H1 (cell line): ENCODE results near the gene PTPN12. TPM values are rescaled to one million over a fixed set of nuclear protein-coding genes. Genes with fewer than 3 reads are reported as not detected.
A peak's percentile ranks its signal among the peaks of the same experiment; 100 is the strongest.

Experiments used
- CTCF ChIA-PET: fragments of 300-600 bp; sonication (Branson Sonifier 250); formaldehyde crosslinking; loops from one replicate; lab custom pipeline; 2021; ENCODE audit not compliant: partially characterized antibody; lab: Charles Lee
- POLR2A ChIA-PET: fragments of 300-600 bp; sonication (Branson Sonifier 250); formaldehyde crosslinking; loops from one replicate; lab custom pipeline; 2021; ENCODE audit warnings: inconsistent platforms; ENCODE audit not compliant: partially characterized antibody; lab: Charles Lee
- DNase-seq, 2 experiments: peaks; one replicate each; pipeline versions ENCODE4 v3.0.0 to v3.0.0-alpha.2; 2010 to 2022; ENCODE audit warnings: low spot score in 2 of 2, low read depth in 1 of 2, mixed read lengths in 1 of 2
- FAIRE-seq: peaks from 2 replicates; lab custom pipeline; 2011; peaks lifted over from hg19 to GRCh38; lab: Jason Lieb, UNC
- H2AFZ ChIP-seq: 2 replicates; pipeline ENCODE4 v1.8.1; 2012; ENCODE audit warnings: low read length, inconsistent platforms
- H2AK5ac ChIP-seq: 2 replicates; pipeline ENCODE4 v1.6.1; 2013; ENCODE audit warnings: low read depth, low read length
- H2BK120ac ChIP-seq: replicated peaks from 2 replicates; pipeline ENCODE3; 2013; ENCODE audit warnings: low read depth, low read length, inconsistent platforms
- H2BK12ac ChIP-seq: 2 replicates; pipeline ENCODE4 v1.6.1; 2013; ENCODE audit warnings: low read depth, low read length
- H2BK15ac ChIP-seq: 2 replicates; pipeline ENCODE4 v1.6.1; 2013; ENCODE audit warnings: low read length
- H2BK20ac ChIP-seq: 2 replicates; pipeline ENCODE4 v1.6.1; 2013; ENCODE audit warnings: low read length
- H2BK5ac ChIP-seq: 2 replicates; pipeline ENCODE4 v1.6.1; 2013; ENCODE audit warnings: low read depth, low read length
- H3K14ac ChIP-seq: 2 replicates; pipeline ENCODE4 v1.6.1; 2013; ENCODE audit warnings: inconsistent platforms; ENCODE audit not compliant: insufficient read length
- H3K18ac ChIP-seq: 2 replicates; pipeline ENCODE4 v1.6.1; 2013; ENCODE audit warnings: low read length; ENCODE audit errors: extremely low read depth
- H3K23ac ChIP-seq: 2 replicates; pipeline ENCODE4 v1.6.1; 2013; ENCODE audit warnings: inconsistent platforms; ENCODE audit not compliant: insufficient read length
- H3K23me2 ChIP-seq: 2 replicates; pipeline ENCODE4 v1.6.1; 2013; ENCODE audit warnings: low read depth, low read length
- H3K27ac ChIP-seq: 2 replicates; pipeline ENCODE4 v1.6.1; 2011; ENCODE audit warnings: low read depth, low read length, inconsistent platforms
- H3K27me3 ChIP-seq, 4 experiments: replicated peaks in 1 of 4; 1 replicate in 1 of 4; 2 replicates in 3 of 4; pipeline versions ENCODE4 v1.6.1 to v1.8.1; 2011 to 2013; ENCODE audit warnings: low read length in 3 of 4, mild to moderate bottlenecking in 3 of 4, inconsistent platforms in 2 of 4, mixed read lengths in 2 of 4, moderate library complexity in 1 of 4; ENCODE audit not compliant: control insufficient read depth in 3 of 4, insufficient read depth in 3 of 4; ENCODE audit errors: extremely low read depth in 1 of 4
- H3K36me3 ChIP-seq, 4 experiments: 2 replicates each; pipeline versions ENCODE4 v1.6.1 to v1.8.1; 2011 to 2013; ENCODE audit warnings: mild to moderate bottlenecking in 4 of 4, low read length in 3 of 4, moderate library complexity in 2 of 4, control low read depth in 1 of 4, inconsistent platforms in 1 of 4; ENCODE audit not compliant: insufficient read depth in 4 of 4, control insufficient read depth in 2 of 4
- H3K4ac ChIP-seq: replicated peaks from 2 replicates; pipeline ENCODE3; 2013; ENCODE audit warnings: low read length, low read depth, mixed read lengths, inconsistent platforms; ENCODE audit not compliant: insufficient read length
- H3K4me1 ChIP-seq, 4 experiments: replicated peaks in 1 of 4; 1 replicate in 1 of 4; 2 replicates in 3 of 4; pipeline versions ENCODE4 v1.6.1 to v1.8.1; 2011 to 2013; ENCODE audit warnings: low read length in 3 of 4, inconsistent platforms in 2 of 4, mixed read lengths in 1 of 4; ENCODE audit not compliant: insufficient read depth in 4 of 4, control insufficient read depth in 3 of 4
- H3K4me2 ChIP-seq, 2 experiments: 2 replicates each; pipeline versions ENCODE4 v1.6.1 to v1.8.1; 2011 to 2013; ENCODE audit warnings: low read depth in 2 of 2, low read length in 2 of 2, control low read depth in 1 of 2, inconsistent platforms in 1 of 2, mild to moderate bottlenecking in 1 of 2; ENCODE audit not compliant: insufficient read depth in 1 of 2
- H3K4me3 ChIP-seq, 4 experiments: fragments of 200-600, 300-600 bp in 1 of 4; sonication (generic), shearing (Covaris generic), sonication (Bioruptor Twin) in 1 of 4; 2 replicates each; pipeline versions ENCODE4 v1.5.1 to v1.8.1; 2011 to 2016; ENCODE audit warnings: low read length in 4 of 4, low read depth in 3 of 4, control low read depth in 2 of 4, inconsistent platforms in 2 of 4, mild to moderate bottlenecking in 2 of 4, mixed read lengths in 1 of 4, moderate library complexity in 1 of 4; ENCODE audit not compliant: insufficient read depth in 2 of 4; ENCODE audit errors: extremely low read depth in 1 of 4
- H3K56ac ChIP-seq: replicated peaks from 2 replicates; pipeline ENCODE3; 2013; ENCODE audit warnings: low read depth, mild to moderate bottlenecking, mixed read lengths, low read length, inconsistent platforms; ENCODE audit not compliant: insufficient read length
- H3K79me1 ChIP-seq: 2 replicates; pipeline ENCODE4 v1.6.1; 2013; ENCODE audit warnings: low read depth, low read length, control low read depth
- H3K79me2 ChIP-seq, 2 experiments: 2 replicates each; pipeline versions ENCODE4 v1.6.1 to v1.8.1; 2012 to 2013; ENCODE audit warnings: low read length in 2 of 2, mild to moderate bottlenecking in 2 of 2, inconsistent platforms in 1 of 2; ENCODE audit not compliant: insufficient read depth in 2 of 2, control insufficient read depth in 1 of 2
- H3K9ac ChIP-seq, 4 experiments: replicated peaks in 1 of 4; 1 replicate in 1 of 4; 2 replicates in 3 of 4; pipeline versions ENCODE4 v1.6.1 to v1.8.1; 2011 to 2013; ENCODE audit warnings: low read depth in 3 of 4, low read length in 3 of 4, control low read depth in 2 of 4, mild to moderate bottlenecking in 2 of 4, moderate library complexity in 2 of 4, inconsistent platforms in 1 of 4; ENCODE audit errors: extremely low read depth in 1 of 4
- H3K9me3 ChIP-seq, 2 experiments: 2 replicates each; pipeline versions ENCODE4 v1.6.1 to v1.8.1; 2012 to 2013; ENCODE audit warnings: mild to moderate bottlenecking in 2 of 2, moderate library complexity in 2 of 2, control low read depth in 1 of 2, inconsistent platforms in 1 of 2, low read depth in 1 of 2, low read length in 1 of 2, mixed read lengths in 1 of 2; ENCODE audit not compliant: insufficient read depth in 2 of 2
- H4K20me1 ChIP-seq, 2 experiments: replicated peaks in 1 of 2; 2 replicates each; pipeline versions ENCODE3 to v1.8.1; 2011 to 2013; ENCODE audit warnings: inconsistent platforms in 2 of 2, low read length in 2 of 2, mild to moderate bottlenecking in 1 of 2; ENCODE audit not compliant: insufficient read depth in 2 of 2, control insufficient read depth in 1 of 2
- H4K5ac ChIP-seq: 2 replicates; pipeline ENCODE4 v1.6.1; 2013; ENCODE audit warnings: low read length, low read depth, mixed read lengths, inconsistent platforms; ENCODE audit not compliant: insufficient read length
- H4K8ac ChIP-seq: 2 replicates; pipeline ENCODE4 v1.8.0; 2013; ENCODE audit warnings: mild to moderate bottlenecking, moderate library complexity, low read length, inconsistent platforms; ENCODE audit not compliant: insufficient read depth; ENCODE audit errors: extremely low read depth
- H4K91ac ChIP-seq: replicated peaks from 2 replicates; pipeline ENCODE3; 2013; ENCODE audit warnings: low read length, mixed read lengths, inconsistent platforms; ENCODE audit not compliant: insufficient read length
- BACH1 ChIP-seq: IDR thresholded peaks from 2 replicates; pipeline ENCODE4 v1.6.1; 2012; ENCODE audit warnings: low read length, improper control_type of control experiment
- BRCA1 ChIP-seq: IDR thresholded peaks from 2 replicates; pipeline ENCODE4 v1.6.1; 2012; ENCODE audit warnings: low read depth, low read length, improper control_type of control experiment
- CTBP2 ChIP-seq: IDR thresholded peaks from 2 replicates; pipeline ENCODE4 v1.7.0; 2011; ENCODE audit warnings: borderline replicate concordance, mild to moderate bottlenecking, moderate library complexity, mixed read lengths, low read length; ENCODE audit not compliant: insufficient read depth, insufficient read length
- FOSL1 ChIP-seq: IDR thresholded peaks from 2 replicates; pipeline ENCODE4 v1.6.1; 2011; ENCODE audit warnings: mild to moderate bottlenecking, low read depth, low read length, moderate library complexity; ENCODE audit not compliant: insufficient read depth
- GTF2F1 ChIP-seq: IDR thresholded peaks from 2 replicates; pipeline ENCODE4 v1.6.1; 2012; ENCODE audit warnings: low read depth, low read length, improper control_type of control experiment, borderline replicate concordance
- KDM5A ChIP-seq: fragments of 200-600 bp; IDR thresholded peaks from 2 replicates; pipeline ENCODE4 v1.7.1; 2012; ENCODE audit warnings: mild to moderate bottlenecking, low read length, inconsistent platforms, mixed read lengths
- MAFK ChIP-seq: IDR thresholded peaks from 2 replicates; pipeline ENCODE4 v1.6.1; 2012; ENCODE audit warnings: low read depth, mild to moderate bottlenecking, improper control_type of control experiment, low read length
- MAX ChIP-seq: IDR thresholded peaks from 2 replicates; pipeline ENCODE4 v1.6.1; 2012; ENCODE audit warnings: inconsistent platforms
- NANOG ChIP-seq: IDR thresholded peaks from 2 replicates; pipeline ENCODE4 v1.6.1; 2011; ENCODE audit warnings: low read length, low read depth, mild to moderate bottlenecking, inconsistent platforms; ENCODE audit not compliant: insufficient read depth, poor library complexity, severe bottlenecking
- PHF8 ChIP-seq: fragments of 200-600 bp; sonication (generic); conservative IDR thresholded peaks from 2 replicates; pipeline ENCODE4 v1.7.1; 2012; ENCODE audit warnings: low read depth, mild to moderate bottlenecking, inconsistent platforms, low read length, moderate library complexity
- RBBP5 ChIP-seq: IDR thresholded peaks from 2 replicates; pipeline ENCODE4 v1.7.1; 2012; ENCODE audit warnings: low read depth, mild to moderate bottlenecking, inconsistent platforms, low read length, moderate library complexity, borderline replicate concordance
- RFX5 ChIP-seq: IDR thresholded peaks from 2 replicates; pipeline ENCODE4 v1.6.1; 2011; ENCODE audit warnings: low read depth, low read length, improper control_type of control experiment, borderline replicate concordance
- SP2 ChIP-seq: IDR thresholded peaks from 2 replicates; pipeline ENCODE4 v1.6.1; 2012; ENCODE audit warnings: mild to moderate bottlenecking, low read length, inconsistent platforms
- TAF1 ChIP-seq: IDR thresholded peaks from 2 replicates; pipeline ENCODE4 v1.6.1; 2011; ENCODE audit warnings: mild to moderate bottlenecking, low read depth, low read length
- YY1 ChIP-seq: IDR thresholded peaks from 2 replicates; pipeline ENCODE4 v1.6.1; 2011; ENCODE audit warnings: low read depth, mild to moderate bottlenecking, low read length
- WGBS, 2 experiments: shearing (Covaris generic) in 1 of 2; methylation state at CpG; one replicate each; pipeline versions ENCODE4 v1.1.6 to v1.1.7; 2013 to 2015; ENCODE audit warnings: low lambda C conversion rate in 2 of 2, mixed read lengths in 2 of 2, inconsistent platforms in 1 of 2, low coverage in 1 of 2, missing lambda C conversion rate in 1 of 2; ENCODE audit not compliant: insufficient replicate concordance in 2 of 2, insufficient coverage in 1 of 2, insufficient read length in 1 of 2; ENCODE audit errors: extremely low coverage in 1 of 2, missing lambda C conversion rate in 1 of 2; 5-methylcytosine and 5-hydroxymethylcytosine counted together
- polyA plus RNA-seq, 7 experiments: library from polyadenylated mRNA; depleted of rRNA in 3 of 7; stranded (reverse) in 5 of 7; unstranded in 2 of 7; fragments of >200 nt in 5 of 7; fragments of 200-250 nt in 2 of 7; gene quantifications; 1 replicate in 5 of 7; 2 replicates in 1 of 7; 4 replicates in 1 of 7; pipeline versions ENCODE4 v1.2.1 to v1.2.3, GENCODE V29; 2011 to 2013; ENCODE audit warnings: missing spikeins in 2 of 7, mixed read lengths in 2 of 7
- total RNA-seq: library from RNA; stranded (reverse); fragmentation: NEBNext Ultra II Directional; extraction: Animal tissue kit (Norgen Biotek cat#: 25700); gene quantifications from 2 replicates; pipeline ENCODE4 v1.2.1, GENCODE V29; 2021

Gene PTPN12
- total and polyA plus RNA-seq, 2 of the 8 experiments (the other 6 are each of a cell fraction or from before 2014, with no cell fraction given): 39.7 to 132 TPM

- Histone ChIP-seq H3K56ac (no peak overlapping the region), H3K27ac (no peak overlapping the region), H3K79me2 (no peaks in the 10 kb centered on the region), H3K23ac (no peak overlapping the region), H3K79me1 (no peaks in the 10 kb centered on the region), H2AK5ac (no peak overlapping the region), H2AFZ (no peak overlapping the region), H3K9ac (no peak overlapping the region), H3K14ac (no peak overlapping the region), H3K27me3 (no peaks in the 10 kb centered on the region), H2BK20ac (0 out of 2 replicates have a peak overlapping the region, but pooled peaks have one; percentile 61), H3K23me2 (no peaks in the 10 kb centered on the region), H3K36me3 (no peaks in the 10 kb centered on the region), H4K91ac (no peak overlapping the region), H3K9me3 (no peaks in the 10 kb centered on the region), H2BK5ac (no peak overlapping the region), H3K4ac (no peak overlapping the region), H3K4me1 (no peaks in the 10 kb centered on the region), H3K4me2 (no peak overlapping the region), H3K18ac (no peak overlapping the region), H2BK15ac (no peak overlapping the region), H4K5ac (no peak overlapping the region), H3K4me3 (no peak overlapping the region), H2BK120ac (no peak overlapping the region), H2BK12ac (no peak overlapping the region), H4K20me1 (no peaks in the 10 kb centered on the region), H4K8ac (no peak overlapping the region)
- 70% methylated on average over 2 of the region's 2 CpGs; no CpG with 5 or more reads in 1 of the 2 experiments for WGBS, 2 experiments
- ChIA-PET CTCF (interaction anchor here (1.2 to 1.4 kb wide), 2 partner anchors 11 to 97 kb away, joined by 3 to 5 read pairs; no protein-coding TSS in a partner anchor), POLR2A (no interaction called here)
- DNase-seq (no peak), FAIRE-seq (no peak)
- no peak for TF ChIP-seq NANOG
- TF ChIP-seq RBBP5: no peak
- TF ChIP-seq BACH1: no peak
- TF ChIP-seq RFX5: no peak
- TF ChIP-seq CTBP2: no peak
- TF ChIP-seq GTF2F1: no peak
- TF ChIP-seq FOSL1: no peak
- no peak for TF ChIP-seq TAF1
- TF ChIP-seq KDM5A: no peak
- TF ChIP-seq BRCA1: no peak
- no peak for TF ChIP-seq MAX
- no peak for TF ChIP-seq YY1
- no peak for TF ChIP-seq PHF8
- no peak for TF ChIP-seq SP2
- no peak for TF ChIP-seq MAFK
These were observed 125.8 kb downstream of the PTPN12 start for GRCh38 chr7:77662869-77663268.
